Astrocyte (in vitro differentiated cells and primary cell): ENCODE data around the gene ARHGAP26.

Experiments used
- EZH2 ChIP-seq: IDR thresholded peaks from 2 replicates; pipeline ENCODE4 v1.6.1; 2012; ENCODE audit warnings: mild to moderate bottlenecking, low read length, inconsistent platforms; ENCODE audit not compliant: insufficient read depth
- TF ChIP-seq, protein P1 (sequence below): IDR thresholded peaks from 2 replicates; pipeline ENCODE4 v1.5.1; 2011; ENCODE audit warnings: low read depth, mild to moderate bottlenecking, inconsistent platforms, low read length, moderate library complexity; ENCODE audit not compliant: insufficient read depth

DNA sequence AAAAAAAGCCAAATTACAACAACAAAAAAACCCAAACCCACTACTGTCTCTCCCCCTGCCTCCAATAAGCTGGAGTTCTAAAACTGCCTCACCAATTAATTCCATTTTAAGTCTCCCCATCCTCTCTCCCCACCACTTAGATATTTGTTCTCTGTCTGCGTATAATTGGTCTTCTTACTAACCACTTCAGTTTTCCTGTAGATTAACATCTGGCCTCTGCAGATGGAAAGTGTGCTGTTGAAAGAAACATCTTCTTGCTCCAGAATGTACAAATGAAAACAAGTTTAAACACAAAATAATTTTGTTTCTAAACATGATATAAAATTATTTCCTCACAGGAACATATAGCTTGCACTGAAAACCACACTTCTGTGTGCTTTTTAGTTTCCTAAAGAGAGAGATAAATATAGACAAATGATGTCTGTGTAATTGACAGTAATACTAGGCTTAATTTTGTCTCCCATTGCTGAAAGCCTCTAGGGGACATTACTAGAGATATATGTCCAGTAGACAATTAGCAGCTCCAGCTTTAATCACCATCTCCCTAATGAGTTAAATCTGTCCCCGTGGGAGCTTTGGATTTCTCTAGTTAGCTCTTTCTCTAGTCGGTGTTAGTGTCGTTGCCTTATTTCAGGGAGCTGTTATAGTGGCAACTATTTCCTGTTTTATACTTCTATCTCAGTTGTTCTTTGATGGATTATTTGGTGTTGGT, 164.0 kb downstream of the ARHGAP26 start:
- TF ChIP-seq, protein P1, sequence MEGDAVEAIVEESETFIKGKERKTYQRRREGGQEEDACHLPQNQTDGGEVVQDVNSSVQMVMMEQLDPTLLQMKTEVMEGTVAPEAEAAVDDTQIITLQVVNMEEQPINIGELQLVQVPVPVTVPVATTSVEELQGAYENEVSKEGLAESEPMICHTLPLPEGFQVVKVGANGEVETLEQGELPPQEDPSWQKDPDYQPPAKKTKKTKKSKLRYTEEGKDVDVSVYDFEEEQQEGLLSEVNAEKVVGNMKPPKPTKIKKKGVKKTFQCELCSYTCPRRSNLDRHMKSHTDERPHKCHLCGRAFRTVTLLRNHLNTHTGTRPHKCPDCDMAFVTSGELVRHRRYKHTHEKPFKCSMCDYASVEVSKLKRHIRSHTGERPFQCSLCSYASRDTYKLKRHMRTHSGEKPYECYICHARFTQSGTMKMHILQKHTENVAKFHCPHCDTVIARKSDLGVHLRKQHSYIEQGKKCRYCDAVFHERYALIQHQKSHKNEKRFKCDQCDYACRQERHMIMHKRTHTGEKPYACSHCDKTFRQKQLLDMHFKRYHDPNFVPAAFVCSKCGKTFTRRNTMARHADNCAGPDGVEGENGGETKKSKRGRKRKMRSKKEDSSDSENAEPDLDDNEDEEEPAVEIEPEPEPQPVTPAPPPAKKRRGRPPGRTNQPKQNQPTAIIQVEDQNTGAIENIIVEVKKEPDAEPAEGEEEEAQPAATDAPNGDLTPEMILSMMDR: no peak
- no peak for TF ChIP-seq EZH2
